ENCODE measurements around the gene PYGO1.

DNA sequence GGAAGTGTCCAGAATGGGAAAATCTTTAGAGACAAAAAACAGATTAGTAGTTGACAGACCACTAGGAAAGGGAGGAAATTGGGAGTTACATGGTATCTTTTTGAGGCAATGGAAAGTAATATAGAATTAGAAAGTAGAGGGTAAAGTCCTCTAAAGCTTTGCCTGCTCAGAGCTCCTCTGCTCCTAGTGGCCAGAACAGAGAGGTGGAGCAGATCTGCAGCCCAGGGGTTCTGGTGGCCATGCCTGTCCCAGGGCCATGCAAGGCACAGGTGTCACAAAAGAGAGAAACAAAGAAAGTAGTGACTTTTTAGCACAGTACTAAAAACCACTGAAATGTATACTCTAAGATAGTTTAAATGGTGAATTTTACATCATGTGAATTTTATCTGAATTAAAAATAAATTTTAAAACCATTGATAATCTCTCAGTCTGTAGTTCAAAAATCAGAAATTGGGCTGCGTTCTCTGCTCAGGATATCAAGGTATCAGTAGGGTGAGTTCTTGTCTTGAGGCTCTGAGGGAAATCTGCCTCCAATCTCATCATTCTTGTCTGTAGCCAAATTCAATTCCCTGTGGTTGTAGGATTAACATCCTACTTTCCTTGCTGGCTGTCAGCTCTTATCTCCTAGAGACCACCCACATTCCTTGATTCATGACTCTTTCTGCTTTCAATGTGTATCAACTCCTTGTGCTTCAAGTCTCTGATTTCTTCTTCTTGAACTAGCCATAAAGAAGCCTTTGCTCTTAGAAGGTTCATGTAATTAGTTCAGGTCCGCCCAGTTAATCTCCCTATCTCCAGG, 23.6 kb downstream of the PYGO1 start:
- TF ChIP-seq USF2 (CRISPR knock-in tag; IDR thresholded peaks at IDR 0.05) (no peak), CTCF (IDR thresholded peaks at IDR 0.05) (no peak), NFYB (CRISPR knock-in tag; conservative IDR thresholded peaks at IDR 0.05; ENCODE audit: low read depth) (no peak)
- TF ChIP-seq, protein P1, sequence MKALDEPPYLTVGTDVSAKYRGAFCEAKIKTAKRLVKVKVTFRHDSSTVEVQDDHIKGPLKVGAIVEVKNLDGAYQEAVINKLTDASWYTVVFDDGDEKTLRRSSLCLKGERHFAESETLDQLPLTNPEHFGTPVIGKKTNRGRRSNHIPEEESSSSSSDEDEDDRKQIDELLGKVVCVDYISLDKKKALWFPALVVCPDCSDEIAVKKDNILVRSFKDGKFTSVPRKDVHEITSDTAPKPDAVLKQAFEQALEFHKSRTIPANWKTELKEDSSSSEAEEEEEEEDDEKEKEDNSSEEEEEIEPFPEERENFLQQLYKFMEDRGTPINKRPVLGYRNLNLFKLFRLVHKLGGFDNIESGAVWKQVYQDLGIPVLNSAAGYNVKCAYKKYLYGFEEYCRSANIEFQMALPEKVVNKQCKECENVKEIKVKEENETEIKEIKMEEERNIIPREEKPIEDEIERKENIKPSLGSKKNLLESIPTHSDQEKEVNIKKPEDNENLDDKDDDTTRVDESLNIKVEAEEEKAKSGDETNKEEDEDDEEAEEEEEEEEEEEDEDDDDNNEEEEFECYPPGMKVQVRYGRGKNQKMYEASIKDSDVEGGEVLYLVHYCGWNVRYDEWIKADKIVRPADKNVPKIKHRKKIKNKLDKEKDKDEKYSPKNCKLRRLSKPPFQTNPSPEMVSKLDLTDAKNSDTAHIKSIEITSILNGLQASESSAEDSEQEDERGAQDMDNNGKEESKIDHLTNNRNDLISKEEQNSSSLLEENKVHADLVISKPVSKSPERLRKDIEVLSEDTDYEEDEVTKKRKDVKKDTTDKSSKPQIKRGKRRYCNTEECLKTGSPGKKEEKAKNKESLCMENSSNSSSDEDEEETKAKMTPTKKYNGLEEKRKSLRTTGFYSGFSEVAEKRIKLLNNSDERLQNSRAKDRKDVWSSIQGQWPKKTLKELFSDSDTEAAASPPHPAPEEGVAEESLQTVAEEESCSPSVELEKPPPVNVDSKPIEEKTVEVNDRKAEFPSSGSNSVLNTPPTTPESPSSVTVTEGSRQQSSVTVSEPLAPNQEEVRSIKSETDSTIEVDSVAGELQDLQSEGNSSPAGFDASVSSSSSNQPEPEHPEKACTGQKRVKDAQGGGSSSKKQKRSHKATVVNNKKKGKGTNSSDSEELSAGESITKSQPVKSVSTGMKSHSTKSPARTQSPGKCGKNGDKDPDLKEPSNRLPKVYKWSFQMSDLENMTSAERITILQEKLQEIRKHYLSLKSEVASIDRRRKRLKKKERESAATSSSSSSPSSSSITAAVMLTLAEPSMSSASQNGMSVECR (CRISPR knock-in tag; IDR thresholded peaks at IDR 0.05; ENCODE audit: borderline replicate concordance), result no peak
